Middle frontal gyrus (tissue), 1 donor: ENCODE data around the gene LIPC.

Source experiments
- DNase-seq: peaks from one replicate; pipeline ENCODE4 v3.0.0-alpha.2; 2015; ENCODE audit warnings: low spot score; ENCODE audit errors: extremely low spot score

Gene LIPC

DNA sequence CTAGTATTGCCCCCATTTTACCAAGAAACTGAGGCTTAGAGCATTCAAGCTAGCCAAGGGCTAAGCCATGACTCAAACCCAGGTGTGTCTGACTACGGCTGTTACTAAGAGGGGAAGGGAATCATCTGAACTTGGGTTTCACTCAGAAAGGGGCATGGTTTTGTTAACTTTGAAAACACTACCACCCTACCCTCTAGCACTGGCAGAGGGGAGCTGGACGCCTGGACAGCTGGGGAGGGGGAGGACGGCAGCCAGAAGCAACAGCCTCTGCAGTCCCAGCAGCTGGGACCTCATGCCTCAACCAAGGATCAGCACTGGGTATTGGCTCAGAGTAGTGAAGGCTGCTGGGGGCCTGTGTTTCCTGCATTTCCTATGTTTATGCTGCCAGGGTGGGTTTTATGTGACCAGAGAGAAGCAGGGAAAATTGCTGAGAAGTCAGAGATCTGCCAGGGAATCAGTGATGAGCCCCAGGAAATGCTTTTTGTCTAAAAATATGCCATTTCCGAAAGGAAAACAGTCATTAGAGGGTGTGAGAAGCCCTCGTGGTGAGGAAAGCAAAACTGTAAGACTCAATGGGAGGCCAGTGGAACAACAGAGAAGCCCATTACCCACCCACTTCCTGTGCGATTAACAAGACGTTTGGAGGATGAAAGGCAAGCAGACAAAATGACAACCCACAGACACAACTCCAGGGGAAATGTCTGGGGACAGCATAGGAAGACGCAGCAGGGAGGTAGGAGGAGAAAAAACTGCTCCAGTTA is 41.2 kb downstream of the LIPC start:
- DNase-seq, result no peak

GRCh38 chr15:58473724-58474123 is 41.9 kb downstream of the LIPC start:
- DNase-seq, result no peak

DNA sequence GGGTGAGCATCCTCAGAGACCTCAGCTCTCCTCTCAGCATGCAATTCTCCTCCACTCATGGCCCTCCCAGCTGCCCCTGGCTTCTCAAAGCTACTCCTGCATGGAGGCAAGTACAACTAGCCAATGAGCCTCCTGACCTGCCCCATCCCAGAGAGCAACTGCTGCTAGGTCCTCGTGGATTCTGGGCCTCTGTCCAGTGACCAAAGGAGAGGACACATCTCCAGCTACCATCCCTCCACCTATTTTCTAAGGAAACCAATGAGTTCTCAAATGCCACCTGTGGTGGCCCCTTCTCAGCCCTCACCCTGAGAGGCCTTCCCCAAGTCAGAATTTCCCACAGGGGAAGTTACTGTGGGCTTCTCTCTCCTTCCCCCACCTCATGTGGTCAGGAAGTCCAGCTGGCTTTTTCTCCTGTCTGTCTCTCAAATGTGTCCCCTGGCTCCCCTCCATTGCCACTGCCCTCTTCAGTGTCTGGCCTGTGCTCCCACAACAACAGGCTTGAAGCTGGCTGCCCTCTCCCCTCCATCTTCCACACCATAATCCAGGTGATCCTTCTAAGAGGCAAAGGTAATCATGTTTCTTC is 43.0 kb downstream of the LIPC start:
- DNase-seq, result no peak

DNA sequence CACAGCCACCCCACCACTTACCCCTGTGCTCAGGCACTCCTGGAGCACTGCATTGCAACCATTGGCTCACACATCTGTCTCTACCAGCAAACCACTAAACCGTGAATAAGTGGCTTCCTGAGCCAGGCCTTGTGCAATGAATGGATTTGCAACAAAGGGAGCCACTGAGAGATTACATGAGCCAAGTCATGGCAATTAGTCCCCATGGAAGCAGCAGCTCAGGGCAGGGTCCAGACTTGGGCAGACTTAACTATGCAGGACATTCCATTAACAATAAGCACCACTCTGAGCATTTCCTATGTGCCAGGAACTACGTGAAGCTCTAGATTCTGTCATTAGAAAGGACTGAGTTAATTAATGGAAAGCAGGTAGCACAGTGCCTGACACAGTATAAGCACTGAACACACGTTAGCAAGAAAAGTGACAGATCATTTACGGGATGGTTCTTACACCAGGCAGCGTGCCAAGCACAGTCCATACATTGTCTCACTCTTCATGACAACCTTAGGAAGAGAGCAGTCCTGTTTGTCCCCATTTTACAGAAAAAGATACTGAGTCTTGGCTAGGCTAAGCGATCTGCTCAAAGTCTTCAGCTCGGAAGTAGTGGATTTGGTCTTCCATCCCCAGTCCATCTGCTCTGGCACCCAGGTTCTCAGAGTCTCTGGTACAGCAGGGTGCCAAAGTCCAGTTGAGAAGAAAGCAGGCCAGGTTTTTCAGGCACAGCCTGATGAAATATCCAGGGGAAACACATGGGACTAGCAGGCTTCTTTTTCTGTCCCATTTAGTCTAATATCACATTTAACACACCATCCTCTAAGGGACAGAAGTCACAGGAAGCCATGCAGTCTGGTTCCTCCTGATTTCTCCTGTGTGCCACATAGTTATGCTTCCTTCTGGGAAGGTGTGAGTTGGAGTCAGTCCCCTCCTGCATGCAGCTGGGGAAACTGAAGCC is 44.1 kb downstream of the LIPC start:
- DNase-seq, result no peak

GRCh38 chr15:58476525-58477162 is 44.9 kb downstream of the LIPC start:
- no peak for DNase-seq

DNA sequence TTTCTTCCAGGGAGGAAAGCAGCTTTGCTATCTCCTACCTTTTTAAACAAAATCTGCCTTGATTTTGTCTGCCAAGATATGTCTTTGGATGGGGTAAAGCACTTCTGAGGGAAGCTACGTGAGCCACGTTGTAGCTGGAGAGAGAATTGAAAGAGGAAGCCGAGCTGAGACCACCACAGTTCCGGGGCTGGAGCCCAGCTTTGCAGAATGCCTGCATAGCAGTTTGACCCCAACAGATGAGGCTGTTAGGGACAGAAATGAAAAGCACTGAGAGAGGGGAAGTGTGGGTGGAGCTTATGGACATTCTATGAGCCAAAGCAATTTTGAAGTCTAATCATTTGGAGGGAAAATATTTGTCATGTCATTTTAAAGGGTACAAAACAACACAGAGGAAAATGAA is 45.4 kb downstream of the LIPC start:
- no peak for DNase-seq

GRCh38 chr15:58478035-58478434 is 46.2 kb downstream of the LIPC start:
- no peak for DNase-seq

GRCh38 chr15:58478579-58478978 is 46.8 kb downstream of the LIPC start:
- no peak for DNase-seq

DNA sequence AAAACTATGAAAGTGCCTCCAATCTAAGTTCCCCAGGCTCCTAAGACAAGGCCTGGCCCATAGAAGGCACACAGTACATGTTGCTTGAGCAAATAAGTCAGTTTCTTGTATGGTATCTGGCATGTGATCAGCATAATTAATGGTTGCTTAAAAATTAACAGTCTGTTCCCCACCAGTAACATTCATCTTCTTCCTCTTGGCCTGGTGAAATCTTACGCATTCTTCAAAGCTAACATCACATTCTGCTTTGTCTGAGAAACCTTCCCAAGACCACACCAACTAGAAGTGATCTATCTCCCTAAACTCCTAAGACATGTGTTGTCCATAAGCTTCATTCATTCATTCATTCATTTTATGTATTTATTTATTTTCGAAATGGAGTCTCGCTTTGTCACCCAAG is 48.1 kb downstream of the LIPC start:
- no peak for DNase-seq

DNA sequence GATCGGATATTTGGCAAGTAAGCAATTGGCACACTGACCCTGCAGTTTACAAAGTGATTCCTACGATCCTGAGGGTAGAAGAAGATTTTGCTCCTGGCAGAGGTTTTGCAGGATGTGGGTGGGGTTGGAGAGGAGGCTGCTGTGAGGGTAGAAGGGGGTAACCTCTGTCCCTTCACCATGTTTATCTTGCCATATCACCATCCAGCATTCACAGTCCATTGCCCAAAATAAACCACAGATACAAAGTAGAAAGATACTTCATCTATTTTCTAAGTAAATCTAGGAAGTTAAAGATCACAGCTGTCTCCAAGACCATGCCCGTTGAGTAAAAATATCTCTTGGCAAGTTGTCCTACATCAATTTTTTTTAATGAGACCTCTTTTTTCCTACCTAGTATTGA is 51.6 kb downstream of the LIPC start:
- no peak for DNase-seq

GRCh38 chr15:58484791-58485600 is 53.2 kb downstream of the LIPC start:
- no peak for DNase-seq

DNA sequence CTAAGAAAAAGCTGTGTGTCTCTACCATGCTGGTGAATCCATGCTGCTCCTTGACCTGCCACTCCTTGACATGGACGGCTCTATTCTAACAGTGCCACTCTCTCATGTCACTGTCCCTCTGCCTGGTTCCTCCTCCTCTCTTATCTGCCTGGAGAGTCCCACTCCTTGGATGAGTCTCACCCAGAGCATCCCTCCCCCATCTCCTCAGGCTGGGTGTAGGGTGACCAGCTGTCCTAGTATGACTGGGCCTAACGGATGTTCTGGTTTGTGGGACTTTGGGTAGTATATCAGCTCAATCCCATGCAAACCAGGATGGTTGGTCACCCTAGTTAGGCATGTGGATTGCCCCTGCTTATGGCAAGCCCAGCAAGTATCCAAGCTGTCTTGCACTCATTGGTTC is 54.3 kb downstream of the LIPC start:
- DNase-seq, result no peak

GRCh38 chr15:58486564-58486963 is 54.8 kb downstream of the LIPC start:
- no peak for DNase-seq

GRCh38 chr15:58487041-58487723 is 55.4 kb downstream of the LIPC start:
- DNase-seq, result no peak

- DNase-seq, result no peak
Measured at GRCh38 chr15:58487724-58488120, 55.9 kb downstream of the LIPC start.

DNA sequence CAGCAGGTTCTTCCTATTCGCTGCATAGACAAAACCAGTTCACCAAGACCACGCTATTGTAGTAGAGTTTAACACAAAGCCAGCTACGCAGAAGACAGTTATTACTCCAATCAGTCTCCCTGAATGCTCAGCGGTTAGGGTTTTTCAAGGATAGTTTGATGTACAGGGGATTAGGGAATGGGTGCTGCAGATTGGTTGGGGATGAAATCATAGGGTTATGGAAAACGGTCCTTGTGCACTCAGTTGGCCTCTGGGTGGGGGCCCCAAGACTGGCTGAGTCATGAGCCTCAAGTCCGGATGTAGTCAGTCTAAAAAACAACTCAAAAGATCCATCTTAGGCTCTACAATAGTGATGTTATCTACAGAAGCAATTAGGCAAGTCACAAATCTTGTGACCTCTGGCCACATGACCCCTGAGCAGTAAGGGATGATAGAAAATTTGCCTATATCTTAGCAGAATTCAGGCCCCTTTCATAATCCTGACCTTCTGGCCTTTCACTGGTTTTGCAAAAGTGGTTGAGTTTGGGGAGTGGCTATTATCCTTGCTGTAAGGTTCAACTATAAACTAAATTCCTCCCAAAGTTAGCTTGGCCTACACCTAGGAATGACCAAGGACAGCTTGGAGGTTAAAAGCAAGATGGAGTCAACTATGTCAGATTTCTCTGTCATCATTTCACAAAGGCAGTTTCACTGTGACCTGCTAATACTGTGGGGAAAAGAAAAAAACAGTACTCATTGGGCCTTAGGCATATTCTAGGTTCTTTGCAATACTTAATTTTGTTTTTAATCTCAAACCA is 57.7 kb downstream of the LIPC start:
- DNase-seq, result no peak

GRCh38 chr15:58490086-58490887 is 58.5 kb downstream of the LIPC start:
- no peak for DNase-seq

DNA sequence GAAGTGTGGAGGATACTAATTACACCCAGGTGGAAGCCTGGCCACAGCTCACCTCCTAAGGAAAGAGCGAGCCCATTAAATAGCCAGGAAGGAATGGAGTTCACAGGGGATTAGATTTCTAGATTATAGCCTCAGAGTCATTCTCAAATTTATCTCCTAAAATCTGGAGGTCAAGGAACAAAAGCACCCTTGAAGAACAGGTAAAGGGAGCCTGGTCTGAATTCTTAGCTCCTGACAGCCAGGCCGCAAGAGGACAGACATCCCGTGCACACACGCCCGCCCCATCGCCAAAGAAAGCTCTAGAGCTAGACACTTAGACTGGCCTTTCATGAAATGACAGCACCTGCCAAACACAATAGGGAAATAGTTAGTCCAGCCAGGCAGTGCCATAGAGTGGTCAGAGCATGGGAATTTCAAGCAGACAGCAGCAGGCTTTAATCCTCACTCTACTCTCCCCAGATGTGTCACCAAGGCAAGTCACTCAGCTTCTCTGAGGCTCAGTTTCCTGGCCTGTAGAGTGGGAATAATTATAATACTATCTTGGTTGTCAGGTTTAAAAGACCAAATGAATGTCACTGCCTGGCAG is 59.2 kb downstream of the LIPC start:
- no peak for DNase-seq
